HG03354 (cell line): ENCODE measurements around the gene PCBP3.

Experiments
- ATAC-seq: cut with Tn5 transposase; IDR thresholded peaks from one replicate; pipeline ENCODE4 v1.9.1; 2021; ENCODE audit warnings: mild to moderate bottlenecking; ENCODE audit not compliant: unreplicated experiment, poor library complexity, severe bottlenecking

Gene PCBP3

GRCh38 chr21:45818276-45818903 lies 174.9 kb downstream of the PCBP3 start:
- ATAC-seq: no peak

- no peak for ATAC-seq
Measured at GRCh38 chr21:45818904-45819285, 175.4 kb downstream of the PCBP3 start.

GRCh38 chr21:45819478-45820170 lies 176.1 kb downstream of the PCBP3 start:
- ATAC-seq: no peak

- ATAC-seq: no peak
Measured at GRCh38 chr21:45820171-45821091, 176.9 kb downstream of the PCBP3 start.

- no peak for ATAC-seq
Measured at GRCh38 chr21:45821315-45821962, 177.9 kb downstream of the PCBP3 start.

- no peak for ATAC-seq
Measured at GRCh38 chr21:45821998-45822397, 178.5 kb downstream of the PCBP3 start.

GRCh38 chr21:45822429-45823099 lies 179.0 kb downstream of the PCBP3 start:
- no peak for ATAC-seq

- no peak for ATAC-seq
Measured at GRCh38 chr21:45823100-45823681, 179.7 kb downstream of the PCBP3 start.

GRCh38 chr21:45824546-45825215 lies 181.2 kb downstream of the PCBP3 start:
- no peak for ATAC-seq

- ATAC-seq: no peak
Measured at GRCh38 chr21:45825219-45825618, 181.7 kb downstream of the PCBP3 start.

- no peak for ATAC-seq
Measured at GRCh38 chr21:45826676-45827301, 183.3 kb downstream of the PCBP3 start.

GRCh38 chr21:45827302-45827692 lies 183.8 kb downstream of the PCBP3 start:
- no peak for ATAC-seq

- ATAC-seq: no peak
Measured at GRCh38 chr21:45827881-45828579, 184.5 kb downstream of the PCBP3 start.

- ATAC-seq: no peak
Measured at GRCh38 chr21:45828580-45829570, 185.3 kb downstream of the PCBP3 start.

- no peak for ATAC-seq
Measured at GRCh38 chr21:45829668-45830067, 186.1 kb downstream of the PCBP3 start.

GRCh38 chr21:45830221-45830640 lies 186.7 kb downstream of the PCBP3 start:
- no peak for ATAC-seq
